PC-9 (cell line): Measurements from ENCODE around the gene ABAT.

Experiments
- EZH2 ChIP-seq: fragments of 200-600 bp; sonication (generic); IDR thresholded peaks from 2 replicates; pipeline ENCODE4 v1.8.0; 2017; ENCODE audit warnings: antibody characterized with exemption, low read depth
- TF ChIP-seq, protein P1 (sequence below): fragments of 200-600 bp; sonication (generic); conservative IDR thresholded peaks from 2 replicates; pipeline ENCODE4 v1.6.1; 2017; ENCODE audit warnings: mixed run types, antibody characterized with exemption, mild to moderate bottlenecking, moderate library complexity

DNA sequence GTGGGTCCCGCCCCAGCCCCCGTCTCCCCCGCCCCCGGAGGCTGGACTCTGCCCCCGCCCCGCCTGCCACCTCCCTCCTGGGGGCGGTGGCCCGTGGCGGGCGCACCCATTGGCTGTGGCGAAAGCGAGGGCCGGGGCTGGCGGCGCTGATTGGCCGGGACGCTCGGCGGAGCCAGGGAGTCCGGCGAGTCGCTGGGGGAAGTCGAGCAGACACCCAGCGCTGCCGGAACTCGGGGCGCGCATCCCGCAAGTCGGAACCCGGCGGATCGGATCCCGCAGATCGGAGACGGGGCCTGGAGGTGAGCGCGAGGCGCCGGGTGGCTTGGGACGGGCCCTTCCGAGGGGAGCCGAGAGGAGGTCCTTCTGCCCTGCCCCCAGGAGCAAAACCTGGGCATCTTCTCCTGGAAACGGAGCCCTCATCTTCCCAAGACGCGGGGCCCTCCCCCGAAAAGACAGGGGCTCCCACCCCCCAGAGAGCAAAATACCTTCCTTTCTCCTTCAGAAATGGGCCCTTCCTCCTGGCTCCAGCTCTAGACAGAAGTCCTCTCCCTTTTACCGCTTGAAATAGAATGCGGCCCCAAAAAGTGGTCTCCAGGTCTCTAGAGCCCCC lies at the start of gene ABAT:
- TF ChIP-seq, protein P1, sequence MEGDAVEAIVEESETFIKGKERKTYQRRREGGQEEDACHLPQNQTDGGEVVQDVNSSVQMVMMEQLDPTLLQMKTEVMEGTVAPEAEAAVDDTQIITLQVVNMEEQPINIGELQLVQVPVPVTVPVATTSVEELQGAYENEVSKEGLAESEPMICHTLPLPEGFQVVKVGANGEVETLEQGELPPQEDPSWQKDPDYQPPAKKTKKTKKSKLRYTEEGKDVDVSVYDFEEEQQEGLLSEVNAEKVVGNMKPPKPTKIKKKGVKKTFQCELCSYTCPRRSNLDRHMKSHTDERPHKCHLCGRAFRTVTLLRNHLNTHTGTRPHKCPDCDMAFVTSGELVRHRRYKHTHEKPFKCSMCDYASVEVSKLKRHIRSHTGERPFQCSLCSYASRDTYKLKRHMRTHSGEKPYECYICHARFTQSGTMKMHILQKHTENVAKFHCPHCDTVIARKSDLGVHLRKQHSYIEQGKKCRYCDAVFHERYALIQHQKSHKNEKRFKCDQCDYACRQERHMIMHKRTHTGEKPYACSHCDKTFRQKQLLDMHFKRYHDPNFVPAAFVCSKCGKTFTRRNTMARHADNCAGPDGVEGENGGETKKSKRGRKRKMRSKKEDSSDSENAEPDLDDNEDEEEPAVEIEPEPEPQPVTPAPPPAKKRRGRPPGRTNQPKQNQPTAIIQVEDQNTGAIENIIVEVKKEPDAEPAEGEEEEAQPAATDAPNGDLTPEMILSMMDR = no peak
- no peak for TF ChIP-seq EZH2
